Stimulated activated CD8-positive, alpha-beta memory T cell treated with anti-CD3 and anti-CD28 coated beads, Interleukin-7, amount 100 ng/mL, for 1 hour (primary cell): ENCODE measurements around the gene LCORL.
A peak's percentile ranks its signal among the peaks of the same experiment; 100 is the strongest.
"Not testable (repeated sequence)": the region's sequence is repeated elsewhere in the genome, so short reads cannot be mapped to it uniquely, and the experiment has no call there.

Experiments
- DNase-seq, 2 donors: peaks; one replicate each; pipeline ENCODE4 v3.0.0-alpha.2; 2020; ENCODE audit warnings: low read depth in 2 of 2

The LCORL gene

DNA sequence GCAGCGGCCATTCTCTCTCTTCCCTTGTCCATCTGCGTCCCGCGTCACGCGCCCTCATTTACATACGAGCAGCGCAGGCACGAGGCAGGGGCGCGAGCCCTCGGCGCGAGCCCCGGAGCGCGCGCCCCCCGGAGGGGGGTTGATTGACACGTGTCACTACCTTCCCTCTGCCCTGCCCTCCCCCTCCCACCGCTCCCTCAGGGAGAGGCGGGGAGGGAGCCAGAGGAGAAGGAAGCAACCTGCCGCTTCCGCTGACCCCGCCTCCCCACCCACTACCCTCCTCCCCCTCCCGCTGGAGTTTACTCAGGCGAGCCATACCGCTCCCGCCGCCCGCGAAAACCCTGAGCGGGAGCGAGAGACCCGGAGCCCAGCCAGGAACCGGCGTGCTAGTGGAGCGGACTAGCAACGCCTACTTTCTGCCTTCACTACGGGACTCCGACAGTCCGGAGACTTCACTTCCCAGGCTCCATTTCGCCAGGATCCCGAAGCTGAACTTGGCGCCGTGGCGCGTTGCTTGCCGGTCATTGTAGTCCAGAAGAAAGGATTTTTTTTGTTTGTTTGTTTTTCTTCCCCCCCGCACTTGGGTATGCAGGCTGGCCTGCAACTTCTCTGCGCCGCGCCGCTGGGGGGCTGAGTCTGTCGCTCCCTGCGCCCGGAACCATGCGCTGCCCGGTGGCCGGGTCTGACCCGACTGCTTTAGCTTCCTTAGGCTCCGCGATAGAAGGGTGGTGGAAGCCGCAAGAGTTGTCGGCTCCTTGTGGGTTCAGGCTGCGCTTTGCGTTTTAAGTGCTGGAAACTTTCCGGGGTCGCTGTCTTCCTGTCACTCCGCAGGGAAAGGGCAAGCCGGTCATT lies at the start of gene LCORL:
TSS of gene LCORL (minus strand) at position 36 of the 852 bp plus-strand sequence. CDS start at position 32, 4 bp downstream.
- peak; percentile 67 to 72 for DNase-seq

DNA sequence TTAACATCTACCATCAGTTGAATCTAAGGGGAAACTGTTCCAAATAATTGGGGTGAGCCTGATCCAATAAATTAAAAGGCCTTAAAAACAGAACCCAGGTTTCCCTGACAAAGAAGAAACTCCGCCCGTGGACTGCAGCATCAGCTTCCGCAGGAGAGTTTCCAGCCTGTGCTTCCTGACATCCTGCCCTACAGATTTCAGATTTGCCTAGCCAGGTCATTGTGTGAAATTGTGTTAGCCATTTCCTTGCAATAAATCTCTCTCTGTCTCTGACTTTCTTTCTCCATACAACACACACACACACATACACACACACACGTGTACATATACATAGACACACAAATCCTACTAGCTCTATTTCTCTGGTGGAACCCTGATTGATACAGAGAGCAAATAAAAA lies 48.3 kb upstream of the LCORL start:
- no peak for DNase-seq

DNA sequence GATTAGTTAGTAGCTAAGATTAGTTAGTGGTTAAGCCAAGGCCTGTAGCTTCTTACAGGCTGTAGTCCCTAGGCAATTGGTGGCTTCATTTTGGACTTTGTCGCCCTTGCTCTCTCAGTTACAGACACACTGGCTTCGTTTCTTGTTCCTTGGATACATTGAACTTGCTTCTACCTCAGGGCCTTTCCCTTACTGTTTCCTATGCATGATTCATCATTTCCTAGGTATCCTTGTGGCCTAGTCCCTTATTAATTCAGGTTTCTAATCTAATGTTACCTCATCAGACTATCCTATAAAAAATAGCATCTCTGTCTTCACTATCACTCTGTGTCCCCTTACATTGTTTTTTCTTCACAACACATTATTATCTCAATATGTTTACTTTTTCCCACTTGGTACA lies 45.5 kb upstream of the LCORL start:
- DNase-seq: no peak

DNA sequence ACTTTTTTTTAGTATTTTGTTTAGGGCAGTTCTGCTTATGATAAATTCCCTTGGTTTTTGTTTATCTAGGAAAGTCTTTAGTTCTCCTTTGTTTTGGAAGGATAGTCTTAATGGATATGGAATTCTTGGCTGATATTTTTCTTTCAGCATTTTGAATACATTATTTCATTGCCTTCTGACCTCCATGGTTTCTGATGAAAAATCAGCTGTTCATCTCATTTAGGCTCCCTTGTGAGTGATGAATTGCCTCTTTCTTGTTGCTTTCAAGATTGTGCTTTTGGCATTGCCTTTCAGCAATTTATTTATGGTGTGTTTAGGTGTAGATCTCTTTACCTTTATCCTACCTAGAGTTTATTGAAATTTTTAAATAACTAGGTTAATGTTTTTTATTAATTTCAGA lies 41.5 kb upstream of the LCORL start:
- no peak for DNase-seq

DNA sequence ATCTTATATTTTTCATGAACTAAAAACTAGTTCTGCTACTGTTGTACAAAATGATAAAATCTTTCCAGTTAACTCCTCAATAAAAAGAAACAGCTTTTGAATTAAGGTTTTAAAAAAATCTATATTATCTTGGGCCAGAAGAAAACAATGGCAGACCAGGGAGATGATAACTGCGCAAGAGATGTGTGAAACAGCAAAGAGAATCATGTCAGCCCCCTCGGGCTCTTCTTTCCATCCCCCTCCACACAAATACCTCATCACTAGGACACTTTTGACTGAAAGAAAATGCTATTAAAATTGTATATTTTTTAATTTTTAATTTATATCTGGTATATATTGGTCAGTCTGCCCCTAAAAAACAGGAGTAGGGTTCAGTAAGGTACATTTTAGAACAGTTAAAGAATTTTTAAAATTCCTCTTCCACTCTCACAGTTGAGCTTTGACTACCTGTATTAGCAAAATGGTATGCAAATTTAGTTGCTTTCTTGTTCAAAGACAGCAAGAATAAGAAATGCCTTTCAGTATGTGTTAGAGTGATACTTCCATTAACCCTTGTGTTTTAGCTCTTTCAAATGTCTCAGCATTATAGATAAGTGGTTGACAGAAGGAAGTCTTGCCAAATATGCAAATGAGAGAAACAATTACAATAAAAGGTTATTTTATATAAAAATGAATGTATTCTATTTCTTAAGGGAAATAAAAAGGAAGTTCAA lies 36.4 kb upstream of the LCORL start:
- no peak for DNase-seq

DNA sequence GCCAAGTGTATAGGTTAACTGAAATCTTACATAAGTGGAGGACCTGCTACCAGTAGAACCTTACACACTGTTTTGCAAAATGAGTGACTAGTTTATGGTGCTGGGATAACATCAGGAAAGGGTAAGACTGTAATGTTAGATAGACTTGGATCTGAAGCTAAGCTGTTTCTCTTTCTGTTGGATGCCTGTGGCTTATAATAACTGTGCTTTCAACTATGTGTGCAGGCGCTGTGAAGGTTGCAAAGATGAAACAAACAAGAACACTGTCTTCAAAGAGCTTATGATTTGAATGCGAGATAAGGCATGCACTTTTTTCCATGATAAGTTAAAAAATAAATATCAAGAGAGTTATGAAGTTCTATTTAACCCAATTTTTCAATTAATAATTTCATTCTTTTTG lies 34.5 kb upstream of the LCORL start:
- no peak for DNase-seq

DNA sequence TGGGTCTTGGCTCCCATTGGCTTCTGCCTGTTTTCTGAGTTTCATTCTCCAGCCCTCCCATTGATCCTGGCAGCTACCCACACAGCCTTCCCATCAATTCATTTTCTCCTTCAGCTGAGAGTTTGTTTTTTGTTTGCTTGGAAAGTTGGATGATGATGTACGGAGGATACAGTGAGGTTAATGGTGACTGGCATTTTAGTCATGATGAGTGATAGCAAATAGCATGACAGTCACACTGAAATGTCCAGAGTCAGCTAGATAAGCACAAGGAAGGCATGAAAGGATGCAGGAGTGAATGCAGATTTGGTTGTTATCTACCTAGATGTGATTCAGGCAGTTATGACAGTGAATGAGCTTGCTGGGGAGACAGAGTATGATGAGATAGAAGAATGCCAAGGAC lies 30.6 kb upstream of the LCORL start:
- DNase-seq: no peak

DNA sequence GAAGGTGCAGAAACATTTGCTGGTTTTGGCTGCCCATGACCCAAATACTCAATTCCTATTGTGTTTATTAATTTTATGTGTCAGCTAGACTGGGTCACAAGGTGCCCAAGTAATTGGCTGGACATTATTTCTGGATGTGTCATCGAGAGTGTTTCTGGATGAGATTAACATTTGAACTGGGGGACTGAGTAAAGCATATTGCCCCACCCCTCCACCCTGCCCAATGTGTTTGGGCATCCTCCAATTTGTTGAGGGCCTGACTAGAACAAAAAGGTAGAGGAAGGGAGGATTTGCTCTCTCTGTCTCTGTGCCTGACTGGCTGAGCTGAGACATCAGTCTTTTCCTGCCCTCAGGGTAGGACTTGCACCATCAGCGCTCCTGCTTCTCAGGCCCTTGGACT lies 29.7 kb upstream of the LCORL start:
- no peak for DNase-seq

DNA sequence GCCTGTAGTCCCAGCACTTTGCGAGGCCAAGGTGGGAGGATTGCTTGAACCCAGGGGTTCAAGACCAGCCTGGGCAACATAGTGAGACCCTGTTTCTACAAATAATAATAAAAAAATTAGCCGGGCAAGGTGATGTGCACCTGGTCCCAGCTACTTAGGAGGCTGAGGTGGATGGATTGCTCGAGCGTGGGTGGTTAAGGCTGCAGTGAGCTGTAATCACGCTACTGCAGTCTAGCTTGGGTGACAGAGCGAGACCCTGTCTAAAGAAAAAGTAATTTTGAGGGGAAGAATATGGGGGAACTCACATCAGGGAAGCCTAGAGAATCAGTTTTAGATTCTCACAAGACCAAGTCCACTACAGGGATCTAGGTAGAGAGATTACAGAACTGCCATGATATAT lies 28.9 kb upstream of the LCORL start:
- no peak for DNase-seq

DNA sequence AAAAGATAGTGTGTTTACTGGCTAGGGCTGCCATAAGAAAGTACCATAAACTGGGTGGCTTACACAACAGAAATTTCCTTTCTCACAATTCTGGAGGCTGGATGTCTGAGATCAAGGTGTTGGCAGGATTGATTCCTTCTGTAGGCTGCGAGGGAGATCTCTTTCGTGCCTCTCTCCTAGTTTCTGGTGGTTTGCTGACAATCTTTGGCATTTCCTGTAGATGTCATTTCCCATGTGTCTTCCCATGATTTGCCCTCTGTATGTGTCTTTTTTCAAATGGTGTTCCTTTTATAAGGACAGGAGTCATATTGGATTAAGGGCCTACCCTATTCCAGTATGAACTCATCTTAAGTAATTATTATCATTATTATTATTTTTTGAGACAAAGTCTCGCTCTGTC lies 27.9 kb upstream of the LCORL start:
- no peak for DNase-seq

DNA sequence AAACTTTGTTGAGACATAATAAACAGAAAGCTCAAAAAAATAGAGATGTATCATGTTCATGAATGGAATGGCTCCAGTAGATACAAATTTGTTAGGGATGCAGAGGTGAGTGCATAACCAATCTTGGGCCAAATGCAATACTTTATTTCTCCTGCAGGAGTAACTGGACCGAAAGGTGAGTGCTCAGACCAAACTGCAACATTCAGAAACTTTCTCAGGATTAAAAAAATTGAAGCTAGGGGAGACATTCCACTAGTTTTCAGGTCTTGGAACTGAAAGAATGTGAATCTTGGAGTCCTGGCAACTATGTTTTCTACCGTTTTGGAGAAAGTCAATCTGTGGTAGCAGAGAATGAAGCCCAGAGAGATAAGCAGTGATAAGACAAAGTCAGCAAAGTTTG lies 21.2 kb upstream of the LCORL start:
- no peak for DNase-seq

DNA sequence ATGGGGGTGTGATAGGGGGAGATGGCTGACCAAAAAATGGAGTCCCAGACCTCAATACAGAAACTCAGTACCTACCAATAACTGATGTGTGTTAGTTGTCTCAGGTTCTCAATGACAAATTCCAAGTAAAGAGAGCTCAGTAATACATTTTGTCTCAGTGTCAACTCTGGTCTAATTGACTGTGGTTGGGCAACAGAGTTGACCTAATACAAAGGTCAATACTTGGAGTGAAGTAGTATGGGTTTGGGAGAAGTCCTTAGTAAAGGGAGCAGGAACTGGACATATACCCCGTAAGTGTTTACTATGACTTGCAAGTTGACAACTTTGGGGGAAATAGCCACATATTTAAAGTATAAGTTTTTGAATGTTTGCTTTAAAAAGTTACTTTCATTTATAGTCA lies 20.5 kb upstream of the LCORL start:
- DNase-seq: no peak

DNA sequence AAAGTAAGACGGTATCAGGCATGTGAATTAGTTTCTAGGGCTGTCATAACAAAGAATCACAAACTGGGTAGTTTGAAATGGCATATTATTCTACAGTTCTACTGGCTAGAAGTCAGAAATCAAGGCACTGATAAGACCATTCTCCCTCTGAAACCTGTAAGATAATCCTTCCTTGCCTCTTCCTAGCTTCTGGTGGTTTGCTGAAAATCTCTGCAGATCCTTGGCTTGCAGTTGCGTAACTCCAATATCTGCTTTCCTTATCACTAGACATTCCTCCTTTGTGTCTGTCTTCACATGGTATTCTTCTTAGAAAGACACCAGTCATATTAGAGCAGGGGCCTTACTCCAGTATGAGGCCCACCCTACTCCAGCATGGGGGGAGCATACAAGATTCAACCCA lies 19.6 kb upstream of the LCORL start:
- DNase-seq: no peak

DNA sequence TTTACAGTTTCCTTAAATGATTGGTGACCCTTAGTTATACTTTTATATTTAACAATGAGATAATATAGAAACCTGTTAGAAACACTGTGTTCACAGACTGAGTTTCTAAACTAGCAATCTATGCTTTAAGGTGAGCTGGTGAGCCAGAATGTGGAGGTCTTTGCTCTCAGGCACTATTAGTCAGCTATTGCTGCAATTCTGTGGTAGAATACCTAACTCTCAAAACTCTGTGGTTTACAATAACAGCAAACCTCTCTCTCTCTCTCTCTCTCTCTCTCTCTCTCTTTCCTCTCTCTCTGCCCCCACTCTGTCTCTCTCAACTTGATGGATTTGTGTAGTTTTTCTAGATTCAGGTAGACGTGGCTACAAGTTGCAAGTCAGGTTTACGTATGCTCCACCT lies 17.6 kb upstream of the LCORL start:
- no peak for DNase-seq

DNA sequence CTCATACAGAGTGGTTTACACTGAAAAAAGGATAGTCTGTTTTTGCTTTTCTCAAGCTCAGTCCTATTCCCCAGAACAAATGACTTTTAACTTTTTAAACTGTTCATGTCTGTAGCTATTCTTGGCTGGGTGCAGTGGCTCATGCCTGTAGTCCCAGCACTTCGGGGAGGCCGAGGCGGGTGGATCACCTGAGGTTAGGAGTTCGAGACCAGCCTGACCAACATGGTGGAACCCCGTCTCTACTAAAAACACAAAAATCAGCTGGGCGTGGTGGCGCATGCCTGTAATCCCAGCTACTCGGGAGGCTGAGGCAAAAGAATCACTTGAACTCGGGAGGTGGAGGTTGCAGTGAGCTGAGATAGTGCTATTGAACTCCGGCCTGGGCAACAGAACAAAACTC lies 14.8 kb upstream of the LCORL start:
- not testable (repeated sequence) for DNase-seq

DNA sequence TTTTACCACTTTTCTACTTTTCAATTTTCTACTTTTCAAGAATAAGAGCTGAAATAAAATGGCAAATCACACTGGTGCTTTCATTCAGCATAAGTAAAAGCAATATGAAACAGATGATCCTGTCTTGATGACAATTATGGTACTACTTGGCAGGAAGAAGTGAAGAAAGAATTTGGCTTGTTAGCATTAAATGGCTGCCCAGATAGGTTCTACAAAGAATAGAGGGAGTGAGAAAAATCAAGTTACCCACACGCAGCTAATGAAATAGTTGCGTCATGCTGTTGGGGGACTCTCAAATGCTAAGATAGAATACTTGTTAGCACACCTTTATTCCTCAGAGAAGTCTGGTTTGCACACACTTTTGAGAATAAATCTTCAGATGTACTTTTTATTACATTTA lies 12.5 kb upstream of the LCORL start:
- no peak for DNase-seq

DNA sequence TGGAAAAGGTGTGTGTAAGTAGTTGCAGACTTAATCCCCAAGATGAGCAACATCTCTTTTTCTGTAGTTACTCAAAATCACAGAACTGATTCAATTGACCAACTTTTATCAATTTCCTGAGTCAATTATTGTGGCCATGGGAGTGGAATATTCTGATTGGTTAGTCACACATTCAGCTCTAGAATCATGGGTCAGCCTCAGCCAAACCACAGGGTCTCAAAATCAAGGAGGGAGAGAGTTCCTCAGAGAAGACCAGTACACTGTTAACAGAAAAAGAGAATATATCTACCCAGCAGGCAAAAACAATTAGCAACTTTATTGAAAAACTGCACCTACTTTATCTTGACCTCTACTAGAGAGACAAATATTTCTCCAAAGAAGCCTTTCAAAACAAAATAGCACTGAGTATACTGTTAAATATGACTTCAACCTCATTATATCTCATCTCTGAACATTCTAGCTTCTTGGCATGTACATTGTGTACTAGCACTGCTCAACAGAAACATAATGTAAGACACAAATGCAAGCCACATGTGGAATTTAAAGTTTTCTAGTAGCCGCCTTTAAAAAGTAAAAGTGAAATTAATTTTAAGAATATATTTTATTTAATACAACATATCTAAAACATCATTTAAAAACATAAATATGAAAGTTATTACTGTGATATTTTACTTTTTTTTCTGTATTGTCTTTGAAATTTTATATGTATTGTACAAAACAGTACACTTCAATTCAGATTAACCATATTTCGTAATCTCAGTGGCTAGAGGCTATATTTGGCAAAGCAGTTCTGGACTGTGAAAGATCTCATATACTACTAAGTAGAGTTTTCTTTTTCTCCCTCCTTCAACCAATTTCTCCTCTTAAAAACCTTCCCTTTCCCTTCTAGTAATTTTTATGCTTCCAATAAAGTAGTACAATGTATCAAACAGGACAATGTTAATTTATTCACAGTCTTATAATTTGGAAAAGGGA lies 11.8 kb upstream of the LCORL start:
- DNase-seq: no peak

DNA sequence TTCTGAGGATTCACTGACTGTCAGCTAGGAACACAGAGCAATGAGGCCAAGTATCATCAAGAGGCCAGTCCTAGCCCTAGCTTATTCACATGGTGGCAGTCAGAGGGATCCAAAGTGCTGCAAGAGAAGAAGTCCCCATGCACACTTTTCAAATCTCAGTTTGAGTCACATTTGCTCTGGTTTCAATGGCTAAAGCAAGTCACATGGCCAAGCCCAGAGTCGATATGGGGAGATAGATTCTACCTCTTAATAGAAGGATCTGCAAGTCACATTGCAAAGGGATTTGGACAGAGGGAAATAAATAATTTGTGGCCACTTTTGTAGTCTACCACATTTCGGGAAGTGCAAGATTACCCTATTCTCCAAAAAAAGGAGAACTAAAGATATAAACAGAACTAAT lies 3.7 kb upstream of the LCORL start:
- no peak for DNase-seq

DNA sequence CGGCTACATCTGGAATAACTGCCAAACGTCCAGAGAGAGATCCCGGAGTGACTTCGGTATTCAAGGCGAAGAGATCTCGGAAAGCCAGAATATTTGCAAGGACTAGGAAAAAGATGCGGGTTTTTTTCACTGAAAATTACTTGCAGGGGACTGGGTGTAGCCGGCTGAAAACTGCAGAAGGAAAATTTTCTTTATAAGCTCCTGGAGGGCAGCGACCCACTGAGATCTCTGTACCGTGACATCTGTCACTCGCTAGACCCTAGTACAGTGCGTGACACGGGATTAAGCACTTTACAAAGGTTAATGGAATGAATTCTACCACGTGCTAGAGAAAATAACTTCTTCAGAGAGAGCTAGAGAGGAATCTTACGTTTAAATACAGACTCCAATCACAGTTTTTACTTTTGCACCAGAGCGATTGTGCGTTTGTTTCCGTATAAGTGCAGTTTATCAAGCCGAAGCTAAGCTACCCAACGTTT lies 1.1 kb upstream of the LCORL start:
- no peak for DNase-seq

DNA sequence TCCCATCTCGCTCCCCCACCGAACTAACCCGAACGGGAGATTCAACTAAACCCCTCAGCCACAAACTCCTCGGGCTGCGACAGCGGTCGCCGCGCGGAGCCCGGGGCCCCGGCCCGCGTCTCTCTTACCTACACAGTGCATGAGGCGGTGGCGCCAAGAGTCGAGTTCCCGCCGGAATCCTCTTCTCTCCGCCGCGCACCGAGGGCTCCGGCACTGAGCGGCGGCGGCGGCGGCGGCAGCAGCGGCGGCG lies 160 bp downstream of the LCORL start:
- no peak for DNase-seq

DNA sequence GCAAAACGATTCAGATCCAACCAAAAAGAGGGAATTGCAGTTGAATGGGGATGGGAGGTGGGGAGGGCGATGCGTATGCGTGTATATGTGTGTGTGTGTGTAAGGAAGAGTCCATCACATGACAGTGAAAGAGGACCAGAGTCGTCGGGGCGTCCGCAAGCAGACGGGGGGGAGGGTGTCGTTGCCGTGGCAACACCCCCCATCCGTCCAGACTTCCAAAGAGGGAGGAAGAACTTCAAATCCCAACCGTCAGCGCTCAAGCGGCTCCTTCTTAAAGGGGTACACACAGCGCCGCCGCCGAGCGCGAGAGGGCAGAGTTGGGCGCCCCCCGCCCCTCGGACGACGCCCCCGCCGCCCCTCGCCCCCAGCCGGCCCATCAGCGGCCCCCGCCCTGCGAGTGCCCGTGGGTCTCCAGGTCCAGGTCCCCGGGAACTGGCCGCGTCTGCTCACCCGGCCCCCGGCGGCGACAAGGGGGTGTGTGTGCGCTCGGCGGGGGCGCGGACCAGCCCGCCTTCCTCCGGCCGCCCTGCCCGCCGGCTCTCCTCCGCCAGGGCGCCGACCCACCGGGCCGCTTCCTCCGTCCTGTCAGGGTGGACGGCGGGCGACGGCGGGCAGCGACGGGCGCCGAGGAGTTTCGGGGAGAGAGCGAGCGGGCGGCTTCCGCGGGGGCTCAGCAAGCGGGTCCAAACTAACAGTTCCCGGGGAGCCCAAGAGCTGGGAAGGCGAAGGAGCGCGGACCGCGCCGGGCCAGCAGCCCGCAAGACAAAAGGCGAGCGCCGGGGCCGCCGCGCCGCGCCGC lies 685 bp downstream of the LCORL start:
- DNase-seq: peak; percentile 5 to 17
